Lung (tissue), 12 donors: Measurements from ENCODE around the gene UBE2E1. TPM values are rescaled to one million over a fixed set of nuclear protein-coding genes. Genes with fewer than 3 reads are reported as not detected.

Source experiments
- ATAC-seq: fragments of 200-7000 bp; cut with Tn5 transposase; one replicate; pipeline ENCODE4 v1.9.1; 2020; ENCODE audit warnings: moderate number of reproducible peaks; ENCODE audit not compliant: insufficient read depth, low FRiP score
- DNase-seq, 3 donors: peaks; one replicate each; pipeline ENCODE4 v3.0.0-alpha.2; 2013 to 2017
- H3K27ac ChIP-seq, 2 donors: one replicate each; pipeline ENCODE4 v1.5.1; 2013; ENCODE audit warnings: mild to moderate bottlenecking in 2 of 2, moderate library complexity in 2 of 2, control low read depth in 1 of 2, inconsistent platforms in 1 of 2, low read depth in 1 of 2, low read length in 1 of 2
- H3K27me3 ChIP-seq, 3 donors: one replicate each; pipeline ENCODE4 v1.5.1; 2013; ENCODE audit warnings: low read length in 2 of 3; ENCODE audit not compliant: control insufficient read depth in 3 of 3, insufficient read depth in 3 of 3
- H3K36me3 ChIP-seq, 4 donors: one replicate each; pipeline ENCODE4 v1.5.1; 2013; ENCODE audit warnings: low read length in 4 of 4, mild to moderate bottlenecking in 1 of 4, moderate library complexity in 1 of 4; ENCODE audit not compliant: control insufficient read depth in 4 of 4, insufficient read depth in 4 of 4
- H3K4me1 ChIP-seq, 5 donors: one replicate each; pipeline ENCODE4 v1.5.1; 2013; ENCODE audit warnings: low read length in 5 of 5, mild to moderate bottlenecking in 2 of 5, moderate library complexity in 1 of 5; ENCODE audit not compliant: control insufficient read depth in 5 of 5, insufficient read depth in 5 of 5
- H3K4me3 ChIP-seq: one replicate; pipeline ENCODE4 v1.5.1; 2013; ENCODE audit warnings: mild to moderate bottlenecking, control low read depth, moderate library complexity
- H3K9ac ChIP-seq, 2 donors: one replicate each; pipeline ENCODE4 v1.5.1; 2013; ENCODE audit warnings: low read length in 2 of 2, control low read depth in 1 of 2; ENCODE audit not compliant: insufficient read depth in 1 of 2
- H3K9me3 ChIP-seq, 4 donors: one replicate each; pipeline ENCODE4 v1.5.1; 2013; ENCODE audit warnings: low read length in 3 of 4, mild to moderate bottlenecking in 1 of 4, moderate library complexity in 1 of 4; ENCODE audit not compliant: control insufficient read depth in 4 of 4, insufficient read depth in 3 of 4
- WGBS, 2 donors: extraction: QIAGEN DNeasy Blood & Tissue Kit; methylation state at CpG; one replicate each; pipeline ENCODE4 v1.1.7; 2013; 5-methylcytosine and 5-hydroxymethylcytosine counted together
- polyA plus RNA-seq, 2 donors: library from polyadenylated mRNA; stranded (reverse); fragments of 200-250 nt; gene quantifications; one replicate each; pipeline ENCODE4 v1.2.1, GENCODE V29; 2013
- total RNA-seq, 2 donors: library from RNA; depleted of rRNA in 1 of 2; stranded (reverse); fragments of >200 nt in 1 of 2; gene quantifications; one replicate each; pipeline ENCODE4 v1.2.1, GENCODE V29; 2014 to 2021
- TF ChIP-seq, protein P1 (sequence below): IDR thresholded peaks from 2 replicates; pipeline ENCODE4 v1.5.1; 2012; ENCODE audit warnings: mild to moderate bottlenecking; ENCODE audit errors: control extremely low read depth, extremely low read depth
- donor health status: control.
- donor health status: control.
- donor health status: Bipolar disorder and iron deficiency.
- donor health status: healthy.
- donor health status: DM: yes; HTN: yes; CAD: no.

UBE2E1 gene
- total and polyA plus RNA-seq, 4 donors = 74.1 to 156 (median 87.6) TPM

- Histone ChIP-seq H3K27me3 (no peaks in the 10 kb centered on the region), H3K36me3 (peaks cover 0 to 6% (median 2%) of the 10 kb centered on the region in 4 donors), H3K9me3 (no peaks in the 10 kb centered on the region), H3K4me3 (no peak overlapping the region), H3K4me1 (peaks cover 20 to 45% (median 31%) of the 10 kb centered on the region in 5 donors), H3K9ac (no peak overlapping the region), H3K27ac (peak overlapping the region in 1 of 2 donors; percentile 20)
- DNase-seq (no peak), ATAC-seq (no peak)
- TF ChIP-seq, protein P1, sequence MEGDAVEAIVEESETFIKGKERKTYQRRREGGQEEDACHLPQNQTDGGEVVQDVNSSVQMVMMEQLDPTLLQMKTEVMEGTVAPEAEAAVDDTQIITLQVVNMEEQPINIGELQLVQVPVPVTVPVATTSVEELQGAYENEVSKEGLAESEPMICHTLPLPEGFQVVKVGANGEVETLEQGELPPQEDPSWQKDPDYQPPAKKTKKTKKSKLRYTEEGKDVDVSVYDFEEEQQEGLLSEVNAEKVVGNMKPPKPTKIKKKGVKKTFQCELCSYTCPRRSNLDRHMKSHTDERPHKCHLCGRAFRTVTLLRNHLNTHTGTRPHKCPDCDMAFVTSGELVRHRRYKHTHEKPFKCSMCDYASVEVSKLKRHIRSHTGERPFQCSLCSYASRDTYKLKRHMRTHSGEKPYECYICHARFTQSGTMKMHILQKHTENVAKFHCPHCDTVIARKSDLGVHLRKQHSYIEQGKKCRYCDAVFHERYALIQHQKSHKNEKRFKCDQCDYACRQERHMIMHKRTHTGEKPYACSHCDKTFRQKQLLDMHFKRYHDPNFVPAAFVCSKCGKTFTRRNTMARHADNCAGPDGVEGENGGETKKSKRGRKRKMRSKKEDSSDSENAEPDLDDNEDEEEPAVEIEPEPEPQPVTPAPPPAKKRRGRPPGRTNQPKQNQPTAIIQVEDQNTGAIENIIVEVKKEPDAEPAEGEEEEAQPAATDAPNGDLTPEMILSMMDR = no peak
- WGBS, 2 donors = 97 to 98% methylated on average over 9 of the region's 9 CpGs
These were observed 55.9 kb downstream of the UBE2E1 start for GRCh38 chr3:23861689-23862088.

- no peak overlapping the region for H3K4me3 ChIP-seq
- H3K27ac ChIP-seq = no peak overlapping the region
- no peaks in the 10 kb centered on the region for H3K27me3 ChIP-seq
- 48 to 73% methylated on average over 1 of the region's 1 CpG for WGBS, 2 donors
- TF ChIP-seq, protein P1 = no peak
- DNase-seq = no peak
- H3K9ac ChIP-seq = no peak overlapping the region
- no peak for ATAC-seq
- peaks cover 20 to 46% (median 30%) of the 10 kb centered on the region in 5 donors for H3K4me1 ChIP-seq
- H3K9me3 ChIP-seq = no peaks in the 10 kb centered on the region
- H3K36me3 ChIP-seq = peaks cover 0 to 6% (median 2%) of the 10 kb centered on the region in 4 donors
These were observed 57.3 kb downstream of the UBE2E1 start for GRCh38 chr3:23863060-23863459.

DNA sequence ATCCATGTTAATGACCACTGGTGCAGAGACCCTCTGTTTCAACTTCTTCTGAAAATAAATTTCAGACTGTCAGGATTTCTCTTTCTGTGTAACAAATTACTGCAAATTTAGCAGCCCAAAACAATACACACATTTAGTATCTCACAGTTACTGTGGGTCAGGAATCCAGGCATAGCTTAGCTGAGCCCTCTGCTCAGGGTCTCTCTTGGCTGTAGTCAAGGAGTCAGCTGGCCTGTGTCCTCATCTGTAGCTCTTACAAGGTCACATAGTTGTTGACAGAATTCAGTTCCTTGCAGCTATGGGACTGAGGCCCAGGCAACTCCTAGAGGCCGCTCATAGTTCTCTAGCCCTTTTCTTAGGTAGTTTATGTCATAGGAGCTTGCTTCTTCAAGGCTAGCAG, 59.2 kb downstream of the UBE2E1 start:
- no peak overlapping the region for H3K9ac ChIP-seq
- DNase-seq (peak; percentile 30 to 58 (median 47)), ATAC-seq (no peak)
- no peaks in the 10 kb centered on the region for H3K27me3 ChIP-seq
- WGBS, 2 donors = 86 to 100% methylated on average over 1 of the region's 1 CpG
- H3K4me1 ChIP-seq = peaks cover 18 to 35% (median 23%) of the 10 kb centered on the region in 5 donors
- H3K4me3 ChIP-seq = no peak overlapping the region
- H3K27ac ChIP-seq = peak overlapping the region in 1 of 2 donors; percentile 3
- peaks cover 0 to 6% (median 2%) of the 10 kb centered on the region in 4 donors for H3K36me3 ChIP-seq
- no peaks in the 10 kb centered on the region for H3K9me3 ChIP-seq
- TF ChIP-seq, protein P1 = no peak
